Spleen (tissue), 11 donors: ENCODE data around the gene JMJD1C. TPM values are rescaled to one million over a fixed set of nuclear protein-coding genes. Genes with fewer than 3 reads are reported as not detected.

Experiments used
- DNase-seq: peaks from one replicate; pipeline ENCODE4 v3.0.0-alpha.2; 2020
- H3K27ac ChIP-seq, 8 donors: fragments of 200-600 bp; sonication (generic) in 7 of 8; 1 replicate in 4 of 8; 2 replicates in 4 of 8; pipeline versions ENCODE4 v1.5.0 to v1.8.0; 2016 to 2021; ENCODE audit warnings: inconsistent platforms in 4 of 8, mild to moderate bottlenecking in 4 of 8, moderate library complexity in 1 of 8
- H3K27me3 ChIP-seq, 7 donors: fragments of 200-600 bp; sonication (generic) in 6 of 7; replicated peaks in 1 of 7; 1 replicate in 4 of 7; 2 replicates in 3 of 7; pipeline versions ENCODE4 v1.5.0 to v1.8.0; 2016 to 2021; ENCODE audit warnings: inconsistent platforms in 3 of 7, mild to moderate bottlenecking in 1 of 7
- H3K36me3 ChIP-seq, 6 donors: fragments of 200-600 bp; sonication (generic) in 5 of 6; 1 replicate in 4 of 6; 2 replicates in 2 of 6; pipeline versions ENCODE4 v1.5.0 to v1.8.0; 2016 to 2021; ENCODE audit warnings: inconsistent platforms in 2 of 6
- H3K4me1 ChIP-seq, 6 donors: fragments of 200-600 bp; sonication (generic) in 5 of 6; 1 replicate in 3 of 6; 2 replicates in 3 of 6; pipeline versions ENCODE4 v1.5.0 to v1.8.0; 2016 to 2021; ENCODE audit warnings: inconsistent platforms in 3 of 6
- H3K4me3 ChIP-seq, 8 donors: fragments of 200-600 bp; sonication (generic) in 7 of 8; 1 replicate in 4 of 8; 2 replicates in 4 of 8; pipeline versions ENCODE4 v1.5.0 to v1.8.0; 2016 to 2021; ENCODE audit warnings: inconsistent platforms in 4 of 8, mild to moderate bottlenecking in 4 of 8, moderate library complexity in 2 of 8
- H3K9me3 ChIP-seq, 8 donors: fragments of 200-600 bp; sonication (generic) in 7 of 8; 1 replicate in 4 of 8; 2 replicates in 4 of 8; pipeline versions ENCODE4 v1.5.0 to v1.8.0; 2016 to 2021; ENCODE audit warnings: inconsistent platforms in 4 of 8
- POLR2A ChIP-seq, 3 donors: fragments of 450-650 bp; IDR thresholded peaks; one replicate each; pipeline ENCODE4 v1.5.1; 2017; ENCODE audit warnings: antibody characterized with exemption in 3 of 3, mild to moderate bottlenecking in 1 of 3
- POLR2AphosphoS5 ChIP-seq, 3 donors: sonication (generic); formaldehyde crosslinking; IDR thresholded peaks; one replicate each; pipeline ENCODE4 v1.5.1; 2017; ENCODE audit warnings: antibody characterized with exemption in 3 of 3
- WGBS, 5 donors: extraction: QIAGEN DNeasy Blood & Tissue Kit in 3 of 5; methylation state at CpG; one replicate each; pipeline versions ENCODE4 v1.1.5 to v1.1.7; 2013 to 2018; 5-methylcytosine and 5-hydroxymethylcytosine counted together
- intact Hi-C: fragments of 100-400 bp; cut with DNase I; formaldehyde crosslinking; loops from one replicate; pipeline ENCODE4 v1.15.0; 2023; ENCODE audit warnings: low total_unique reads
- polyA plus RNA-seq, 3 donors: library from polyadenylated mRNA; stranded (reverse); fragments of 200-250 nt; gene quantifications; one replicate each; pipeline ENCODE4 v1.2.1, GENCODE V29; 2013
- total RNA-seq, 7 donors: library from RNA; depleted of rRNA in 3 of 7; stranded (reverse); fragments of >200 nt in 3 of 7; fragmentation: NEBNext Ultra II Directional in 4 of 7; extraction: Animal tissue kit (Norgen Biotek cat#: 25700) in 4 of 7; gene quantifications; one replicate each; pipeline versions ENCODE4 v1.1.0 to v1.2.1, GENCODE V29; 2016 to 2021
- TF ChIP-seq, protein P1 (sequence below), 11 experiments: fragments of 200-600 bp in 7 of 11; fragments of 450-650 bp in 4 of 11; sonication (generic) in 4 of 11; IDR thresholded peaks in 8 of 11; conservative IDR thresholded peaks in 3 of 11; 1 replicate in 7 of 11; 2 replicates in 4 of 11; pipeline versions ENCODE4 v1.4.0 to v1.8.0; 2016 to 2021; ENCODE audit warnings: antibody characterized with exemption in 11 of 11, inconsistent platforms in 4 of 11, mild to moderate bottlenecking in 1 of 11
- donor health status: healthy with polysubstance abuse.
- donor health status: DM: no; HTN: no; CAD: no; lungs with moderate emphysema.
- donor health status: DM: no; HTN: no; CAD: no.
- donor health status: Bipolar disorder and iron deficiency.
- donor health status: healthy.
- donor health status: DM: no; HTN: no; CAD: no.
- donor health status: DM: yes; HTN: yes; CAD: no.

JMJD1C gene
- total and polyA plus RNA-seq, 10 donors = 54.3 to 272 (median 137) TPM

DNA sequence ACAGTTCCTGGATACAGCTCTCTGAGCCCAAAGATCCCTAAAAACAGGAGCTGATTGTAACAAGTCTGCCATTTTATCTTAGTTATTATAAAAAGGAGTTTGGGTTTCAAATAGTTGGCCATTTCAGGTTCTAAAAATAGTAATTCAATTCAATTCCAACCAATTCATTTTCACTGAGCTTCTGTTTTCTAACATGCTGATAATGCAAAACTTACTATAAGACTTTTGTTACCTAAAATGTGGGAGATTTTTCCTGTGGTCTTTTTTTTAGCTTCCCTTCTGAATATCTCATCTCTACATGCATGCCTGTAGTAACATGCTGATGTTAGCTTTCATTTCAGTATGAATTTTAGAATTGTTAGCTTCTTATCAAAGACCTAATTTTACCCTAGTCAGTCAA, 319.3 kb downstream of the JMJD1C start:
- Histone ChIP-seq H3K27ac (peak overlapping the region in 1 of 8 donors; percentile 7), H3K4me3 (no peak overlapping the region), H3K4me1 (peaks cover 6 to 81% (median 43%) of the 10 kb centered on the region in 6 donors), H3K9me3 (no peaks in the 10 kb centered on the region), H3K36me3 (peaks cover 0 to 56% (median 7%) of the 10 kb centered on the region in 6 donors), H3K27me3 (no peaks in the 10 kb centered on the region)
- intact Hi-C loops = no loop called here
- DNase-seq = no peak
- TF ChIP-seq, protein P1, sequence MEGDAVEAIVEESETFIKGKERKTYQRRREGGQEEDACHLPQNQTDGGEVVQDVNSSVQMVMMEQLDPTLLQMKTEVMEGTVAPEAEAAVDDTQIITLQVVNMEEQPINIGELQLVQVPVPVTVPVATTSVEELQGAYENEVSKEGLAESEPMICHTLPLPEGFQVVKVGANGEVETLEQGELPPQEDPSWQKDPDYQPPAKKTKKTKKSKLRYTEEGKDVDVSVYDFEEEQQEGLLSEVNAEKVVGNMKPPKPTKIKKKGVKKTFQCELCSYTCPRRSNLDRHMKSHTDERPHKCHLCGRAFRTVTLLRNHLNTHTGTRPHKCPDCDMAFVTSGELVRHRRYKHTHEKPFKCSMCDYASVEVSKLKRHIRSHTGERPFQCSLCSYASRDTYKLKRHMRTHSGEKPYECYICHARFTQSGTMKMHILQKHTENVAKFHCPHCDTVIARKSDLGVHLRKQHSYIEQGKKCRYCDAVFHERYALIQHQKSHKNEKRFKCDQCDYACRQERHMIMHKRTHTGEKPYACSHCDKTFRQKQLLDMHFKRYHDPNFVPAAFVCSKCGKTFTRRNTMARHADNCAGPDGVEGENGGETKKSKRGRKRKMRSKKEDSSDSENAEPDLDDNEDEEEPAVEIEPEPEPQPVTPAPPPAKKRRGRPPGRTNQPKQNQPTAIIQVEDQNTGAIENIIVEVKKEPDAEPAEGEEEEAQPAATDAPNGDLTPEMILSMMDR (IDR thresholded peaks at IDR 0.05 in 8 of 11, conservative IDR thresholded peaks at IDR 0.05 in 3 of 11) = no peak
- TF ChIP-seq POLR2AphosphoS5 (IDR thresholded peaks at IDR 0.05) (no peak), POLR2A (IDR thresholded peaks at IDR 0.05) (no peak)

DNA sequence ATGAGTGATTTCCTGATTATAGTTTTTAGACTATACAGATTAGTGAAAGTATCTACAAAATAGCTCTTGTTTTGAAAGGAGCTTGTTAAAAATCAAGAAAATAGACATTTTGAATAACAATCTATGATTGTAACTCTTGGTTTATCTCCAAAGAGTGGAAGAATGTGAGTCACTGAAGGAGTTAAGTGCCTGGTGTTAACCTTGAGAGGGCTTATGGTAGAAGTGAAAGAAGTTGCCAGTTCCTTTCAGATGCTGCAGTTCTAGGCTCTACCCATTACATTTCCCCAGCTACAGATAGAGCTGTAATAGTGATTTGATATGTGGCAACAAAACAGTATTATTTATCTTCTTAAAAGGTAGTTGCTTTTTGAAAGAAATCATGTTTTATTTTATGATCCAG, 320.0 kb downstream of the JMJD1C start:
- Histone ChIP-seq H3K4me3 (no peak overlapping the region), H3K36me3 (peaks cover 0 to 56% (median 8%) of the 10 kb centered on the region in 6 donors), H3K27ac (peak overlapping the region in 2 of 8 donors; percentile 0 to 7), H3K27me3 (no peaks in the 10 kb centered on the region), H3K4me1 (peaks cover 6 to 85% (median 47%) of the 10 kb centered on the region in 6 donors), H3K9me3 (no peaks in the 10 kb centered on the region)
- no peak for DNase-seq
- TF ChIP-seq POLR2A (IDR thresholded peaks at IDR 0.05) (no peak), POLR2AphosphoS5 (IDR thresholded peaks at IDR 0.05) (no peak)
- TF ChIP-seq, protein P1 (IDR thresholded peaks at IDR 0.05 in 8 of 11, conservative IDR thresholded peaks at IDR 0.05 in 3 of 11) = no peak
- intact Hi-C loops = no loop called here

DNA sequence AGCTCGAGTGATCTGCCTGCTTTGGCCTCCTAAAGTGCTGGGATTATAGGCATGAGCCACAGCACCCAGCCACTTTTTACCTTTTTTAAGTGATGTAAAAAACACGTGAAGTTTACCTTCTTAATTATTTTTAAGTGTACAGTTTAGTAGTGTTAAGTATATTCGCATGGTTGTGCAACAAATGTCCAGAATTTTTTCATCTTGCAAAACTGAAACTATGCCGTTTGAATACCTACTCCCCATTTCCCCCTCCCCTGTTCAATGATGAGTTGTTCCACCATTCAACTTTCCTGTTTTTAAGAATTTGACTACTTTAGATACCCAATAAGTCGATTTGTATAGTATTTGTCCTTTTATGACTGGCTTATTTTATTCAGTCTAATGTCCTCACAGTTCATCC, 321.8 kb downstream of the JMJD1C start:
- intact Hi-C loops = no loop called here
- Histone ChIP-seq H3K36me3 (peaks cover 0 to 59% (median 14%) of the 10 kb centered on the region in 6 donors), H3K27ac (peak overlapping the region in 5 of 8 donors; percentile 1 to 59 (median 48)), H3K4me1 (peaks cover 6 to 92% (median 54%) of the 10 kb centered on the region in 6 donors), H3K27me3 (no peaks in the 10 kb centered on the region), H3K4me3 (peak overlapping the region in 1 of 8 donors; percentile 13), H3K9me3 (no peaks in the 10 kb centered on the region)
- 48 to 70% (median 58%) methylated on average over 5 of the region's 5 CpGs for WGBS, 5 donors
- TF ChIP-seq, protein P1 (IDR thresholded peaks at IDR 0.05 in 8 of 11, conservative IDR thresholded peaks at IDR 0.05 in 3 of 11) = no peak
- TF ChIP-seq POLR2A (IDR thresholded peaks at IDR 0.05) (no peak), POLR2AphosphoS5 (IDR thresholded peaks at IDR 0.05) (no peak)
- DNase-seq = no peak

DNA sequence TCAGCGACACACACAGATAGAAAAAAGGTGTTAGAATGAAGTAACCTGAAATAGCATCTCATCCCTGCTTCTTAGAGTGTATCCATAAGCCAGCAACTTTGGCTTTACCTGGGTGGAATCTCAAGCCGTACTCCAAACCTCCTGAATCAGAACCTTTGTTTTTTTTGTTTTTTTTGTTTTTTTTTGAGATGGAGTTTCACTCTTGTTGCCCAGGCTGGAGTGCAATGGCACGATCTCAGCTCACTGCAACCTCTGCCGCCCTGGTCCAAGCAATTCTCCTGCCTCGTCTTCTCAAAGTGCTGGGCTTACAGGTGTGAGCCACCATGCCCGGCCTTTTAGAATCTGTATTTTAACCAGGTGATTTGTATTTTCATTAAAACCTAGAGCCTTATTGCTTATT, 323.6 kb downstream of the JMJD1C start:
- no peaks in the 10 kb centered on the region for H3K9me3 ChIP-seq
- peaks cover 6 to 99% (median 66%) of the 10 kb centered on the region in 6 donors for H3K4me1 ChIP-seq
- TF ChIP-seq POLR2A (IDR thresholded peaks at IDR 0.05) (no peak), POLR2AphosphoS5 (IDR thresholded peaks at IDR 0.05) (no peak)
- TF ChIP-seq, protein P1 (IDR thresholded peaks at IDR 0.05 in 8 of 11, conservative IDR thresholded peaks at IDR 0.05 in 3 of 11) = no peak
- DNase-seq = no peak
- peaks cover 0 to 55% (median 11%) of the 10 kb centered on the region in 6 donors for H3K36me3 ChIP-seq
- H3K4me3 ChIP-seq = no peak overlapping the region
- WGBS, 5 donors = 94 to 97% (median 95%) methylated on average over 6 of the region's 6 CpGs
- H3K27me3 ChIP-seq = no peaks in the 10 kb centered on the region
- H3K27ac ChIP-seq = no peak overlapping the region
- intact Hi-C loops = no loop called here
